ENCODE results near the gene C20orf144. TPM values are rescaled to one million over a fixed set of nuclear protein-coding genes. Genes with fewer than 3 reads are reported as not detected.
A peak's percentile ranks its signal among the peaks of the same experiment; 100 is the strongest.

C20orf144 gene
- total and polyA plus RNA-seq, 9 of the 15 experiments (the other 6 are each of a cell fraction or from before 2014, with no cell fraction given): 0.04 to 0.23 (median 0.11) TPM; not detected in 2

DNA sequence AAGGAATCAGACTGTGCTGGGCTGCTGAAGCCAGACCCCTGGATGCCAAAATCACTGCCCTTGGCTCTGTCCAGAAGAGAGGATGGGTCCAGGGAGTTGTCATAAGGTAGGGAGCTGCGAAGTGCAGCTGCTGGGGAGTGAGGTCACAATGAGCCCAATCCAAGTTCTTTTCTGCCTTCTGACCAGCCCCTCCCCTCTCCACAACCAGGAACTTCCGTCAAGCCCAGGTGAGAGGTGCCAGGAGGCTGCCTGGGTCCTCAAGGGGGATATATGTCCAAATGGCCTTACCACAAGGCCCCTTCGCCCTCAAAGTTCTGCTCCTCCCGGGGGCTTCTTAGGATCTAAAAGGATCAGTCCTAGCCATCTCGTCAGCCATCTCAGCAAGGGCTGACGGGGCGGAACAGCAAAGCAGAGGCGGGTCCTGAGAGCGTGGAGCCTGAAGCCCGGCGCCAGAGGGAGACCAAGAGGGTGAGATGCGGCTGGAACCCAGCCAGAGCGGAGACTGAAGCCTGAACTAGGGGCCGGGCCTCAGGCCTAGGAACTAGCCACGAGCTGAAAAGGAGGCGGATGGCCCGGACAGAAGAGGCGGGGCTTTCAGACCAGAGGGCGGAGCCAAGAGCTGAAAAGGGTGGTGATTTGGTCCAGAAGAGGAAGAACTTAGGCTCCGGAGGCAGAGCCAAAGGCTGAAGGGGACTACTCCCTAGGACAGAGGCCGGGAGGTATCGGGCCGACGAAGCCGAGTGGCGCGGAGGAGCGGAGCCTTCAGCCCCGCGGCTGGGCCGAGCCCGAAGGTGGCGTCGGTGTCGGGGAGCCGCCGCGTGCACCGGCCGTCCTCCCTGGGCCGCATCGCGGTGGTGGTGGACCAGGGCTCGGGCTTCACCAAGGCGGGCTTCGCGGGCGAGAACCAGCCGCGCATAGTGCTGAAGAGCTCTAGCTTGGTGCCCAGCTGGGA lies 4.4 kb downstream of the C20orf144 start, which contains the start of gene ACTL10 (continued):
- no peak for TF ChIP-seq SNIP1 (IDR thresholded peaks at IDR 0.05; ENCODE audit: low read depth)
- TF ChIP-seq, protein P1, sequence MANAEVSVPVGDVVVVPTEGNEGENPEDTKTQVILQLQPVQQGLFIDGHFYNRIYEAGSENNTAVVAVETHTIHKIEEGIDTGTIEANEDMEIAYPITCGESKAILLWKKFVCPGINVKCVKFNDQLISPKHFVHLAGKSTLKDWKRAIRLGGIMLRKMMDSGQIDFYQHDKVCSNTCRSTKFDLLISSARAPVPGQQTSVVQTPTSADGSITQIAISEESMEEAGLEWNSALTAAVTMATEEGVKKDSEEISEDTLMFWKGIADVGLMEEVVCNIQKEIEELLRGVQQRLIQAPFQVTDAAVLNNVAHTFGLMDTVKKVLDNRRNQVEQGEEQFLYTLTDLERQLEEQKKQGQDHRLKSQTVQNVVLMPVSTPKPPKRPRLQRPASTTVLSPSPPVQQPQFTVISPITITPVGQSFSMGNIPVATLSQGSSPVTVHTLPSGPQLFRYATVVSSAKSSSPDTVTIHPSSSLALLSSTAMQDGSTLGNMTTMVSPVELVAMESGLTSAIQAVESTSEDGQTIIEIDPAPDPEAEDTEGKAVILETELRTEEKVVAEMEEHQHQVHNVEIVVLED (CRISPR knock-in tag; IDR thresholded peaks at IDR 0.05): no peak
- no peak for TF ChIP-seq ZNF431 (CRISPR knock-in tag; IDR thresholded peaks at IDR 0.05)
- TF ChIP-seq POLR3A (IDR thresholded peaks at IDR 0.05; ENCODE audit: borderline replicate concordance, extremely low read depth, insufficient read depth, insufficient read length): no peak
- TF ChIP-seq GTF2E2 (tag; IDR thresholded peaks at IDR 0.05): no peak
- no peak for TF ChIP-seq TGIF2 (CRISPR knock-in tag; IDR thresholded peaks at IDR 0.05)
- TF ChIP-seq TCF3 (CRISPR knock-in tag; IDR thresholded peaks at IDR 0.05): no peak
- TF ChIP-seq STAT5A (IDR thresholded peaks at IDR 0.05; ENCODE audit: borderline replicate concordance, low read length): no peak
- no peak for TF ChIP-seq ZNF699 (CRISPR knock-in tag; IDR thresholded peaks at IDR 0.05; ENCODE audit: insufficient replicate concordance)
- no peak for TF ChIP-seq ZNF143 (CRISPR knock-in tag; IDR thresholded peaks at IDR 0.05)
- TF ChIP-seq MAZ (CRISPR knock-in tag; conservative IDR thresholded peaks at IDR 0.05 in 1 of 2, IDR thresholded peaks at IDR 0.05 in 1 of 2): peak in 1 of 2 experiments; percentile 63; a peak in 1 of 4 replicates
- TF ChIP-seq, protein P2, sequence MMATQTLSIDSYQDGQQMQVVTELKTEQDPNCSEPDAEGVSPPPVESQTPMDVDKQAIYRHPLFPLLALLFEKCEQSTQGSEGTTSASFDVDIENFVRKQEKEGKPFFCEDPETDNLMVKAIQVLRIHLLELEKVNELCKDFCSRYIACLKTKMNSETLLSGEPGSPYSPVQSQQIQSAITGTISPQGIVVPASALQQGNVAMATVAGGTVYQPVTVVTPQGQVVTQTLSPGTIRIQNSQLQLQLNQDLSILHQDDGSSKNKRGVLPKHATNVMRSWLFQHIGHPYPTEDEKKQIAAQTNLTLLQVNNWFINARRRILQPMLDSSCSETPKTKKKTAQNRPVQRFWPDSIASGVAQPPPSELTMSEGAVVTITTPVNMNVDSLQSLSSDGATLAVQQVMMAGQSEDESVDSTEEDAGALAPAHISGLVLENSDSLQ (IDR thresholded peaks at IDR 0.05): peak; percentile 70
- peak; percentile 36; the same call in 1 of the 2 replicates for TF ChIP-seq JUND (IDR thresholded peaks at IDR 0.05; ENCODE audit: borderline replicate concordance, low read depth, low read length)
- TF ChIP-seq JUND (tag; IDR thresholded peaks at IDR 0.05; ENCODE audit: borderline replicate concordance, low read depth, low read length): no peak
- TF ChIP-seq CREB1 (IDR thresholded peaks at IDR 0.05): no peak
- no peak for TF ChIP-seq CREB1 (CRISPR knock-in tag; IDR thresholded peaks at IDR 0.05)
- TF ChIP-seq, protein P3, sequence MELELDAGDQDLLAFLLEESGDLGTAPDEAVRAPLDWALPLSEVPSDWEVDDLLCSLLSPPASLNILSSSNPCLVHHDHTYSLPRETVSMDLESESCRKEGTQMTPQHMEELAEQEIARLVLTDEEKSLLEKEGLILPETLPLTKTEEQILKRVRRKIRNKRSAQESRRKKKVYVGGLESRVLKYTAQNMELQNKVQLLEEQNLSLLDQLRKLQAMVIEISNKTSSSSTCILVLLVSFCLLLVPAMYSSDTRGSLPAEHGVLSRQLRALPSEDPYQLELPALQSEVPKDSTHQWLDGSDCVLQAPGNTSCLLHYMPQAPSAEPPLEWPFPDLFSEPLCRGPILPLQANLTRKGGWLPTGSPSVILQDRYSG (tag; conservative IDR thresholded peaks at IDR 0.05; ENCODE audit: low read depth): no peak
- no peak; the same call in 1 of the 2 replicates for TF ChIP-seq ELF1 (tag; IDR thresholded peaks at IDR 0.05)
- no peak for TF ChIP-seq ZFP30 (CRISPR knock-in tag; IDR thresholded peaks at IDR 0.05; ENCODE audit: borderline replicate concordance)
- no peak for TF ChIP-seq SRSF7 (optimal IDR thresholded peaks at IDR 0.05; ENCODE audit: low read depth, low read length)
- TF ChIP-seq, protein P4, sequence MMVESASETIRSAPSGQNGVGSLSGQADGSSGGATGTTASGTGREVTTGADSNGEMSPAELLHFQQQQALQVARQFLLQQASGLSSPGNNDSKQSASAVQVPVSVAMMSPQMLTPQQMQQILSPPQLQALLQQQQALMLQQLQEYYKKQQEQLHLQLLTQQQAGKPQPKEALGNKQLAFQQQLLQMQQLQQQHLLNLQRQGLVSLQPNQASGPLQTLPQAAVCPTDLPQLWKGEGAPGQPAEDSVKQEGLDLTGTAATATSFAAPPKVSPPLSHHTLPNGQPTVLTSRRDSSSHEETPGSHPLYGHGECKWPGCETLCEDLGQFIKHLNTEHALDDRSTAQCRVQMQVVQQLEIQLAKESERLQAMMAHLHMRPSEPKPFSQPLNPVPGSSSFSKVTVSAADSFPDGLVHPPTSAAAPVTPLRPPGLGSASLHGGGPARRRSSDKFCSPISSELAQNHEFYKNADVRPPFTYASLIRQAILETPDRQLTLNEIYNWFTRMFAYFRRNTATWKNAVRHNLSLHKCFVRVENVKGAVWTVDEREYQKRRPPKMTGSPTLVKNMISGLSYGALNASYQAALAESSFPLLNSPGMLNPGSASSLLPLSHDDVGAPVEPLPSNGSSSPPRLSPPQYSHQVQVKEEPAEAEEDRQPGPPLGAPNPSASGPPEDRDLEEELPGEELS (CRISPR knock-in tag; IDR thresholded peaks at IDR 0.05; ENCODE audit: borderline replicate concordance): no peak
- 0 out of 2 replicates have a peak, but pooled peaks have one; percentile 15 for TF ChIP-seq FOSL1 (tag; conservative IDR thresholded peaks at IDR 0.05)

Measured in K562 (cell line).